ENCODE results near the gene TBC1D5.
"Not testable (repeated sequence)": the region's sequence is repeated elsewhere in the genome, so short reads cannot be mapped to it uniquely, and the experiment has no call there.

Gene TBC1D5

DNA sequence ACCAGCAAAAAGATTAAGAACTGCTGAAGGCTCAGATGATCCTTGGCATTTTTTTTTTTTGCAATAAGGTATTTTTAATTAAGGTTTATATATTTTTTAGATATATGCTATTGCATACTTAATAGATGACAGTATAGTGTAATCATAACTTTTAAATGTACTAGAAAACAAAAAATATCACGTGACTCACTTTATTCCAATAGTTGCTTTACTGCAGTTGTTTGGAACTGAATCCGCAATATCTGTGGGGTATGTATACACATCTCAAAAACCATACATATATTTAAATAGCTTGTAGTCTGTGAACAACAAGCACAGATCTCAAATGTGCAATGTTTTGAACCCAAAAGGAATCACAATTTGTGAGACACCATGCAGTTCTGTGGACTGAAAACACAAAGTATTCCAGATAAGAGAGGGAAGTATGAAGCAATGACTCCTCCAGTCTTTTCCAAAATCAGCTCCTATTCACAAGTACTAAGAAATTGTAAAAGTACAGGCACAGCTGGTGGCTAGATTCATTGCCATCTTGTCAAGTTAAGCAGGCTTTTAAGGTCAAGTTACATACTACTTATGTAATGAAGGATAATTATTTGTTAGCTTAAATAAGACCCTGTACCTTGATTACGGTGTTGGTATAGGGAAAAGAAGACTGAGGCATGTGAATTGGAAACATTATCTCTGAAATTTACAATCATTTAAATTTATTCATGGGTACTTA is 331.1 kb downstream of the TBC1D5 start:
- no peak for DNase-seq (ENCODE audit: low read depth in 3 of 3)

DNA sequence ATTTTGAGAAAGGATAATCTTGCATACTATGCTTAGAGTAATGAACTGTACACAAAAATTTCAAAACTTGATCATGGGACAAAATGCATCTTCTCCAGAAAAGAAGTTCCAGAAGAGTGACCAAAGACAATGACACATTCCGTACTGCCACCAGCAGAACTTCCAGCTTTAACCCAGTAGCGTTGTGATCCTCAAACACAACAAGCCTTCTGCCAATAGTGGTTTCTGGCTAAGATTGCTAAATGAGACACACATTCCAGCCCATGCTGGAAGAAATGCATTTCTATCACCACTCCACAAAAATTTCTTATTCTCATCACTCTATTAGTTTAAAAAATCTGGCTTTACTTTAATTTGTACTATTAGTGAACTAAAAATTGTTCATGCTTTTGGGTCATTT is 334.9 kb downstream of the TBC1D5 start:
- DNase-seq (ENCODE audit: low read depth in 3 of 3) = no peak

DNA sequence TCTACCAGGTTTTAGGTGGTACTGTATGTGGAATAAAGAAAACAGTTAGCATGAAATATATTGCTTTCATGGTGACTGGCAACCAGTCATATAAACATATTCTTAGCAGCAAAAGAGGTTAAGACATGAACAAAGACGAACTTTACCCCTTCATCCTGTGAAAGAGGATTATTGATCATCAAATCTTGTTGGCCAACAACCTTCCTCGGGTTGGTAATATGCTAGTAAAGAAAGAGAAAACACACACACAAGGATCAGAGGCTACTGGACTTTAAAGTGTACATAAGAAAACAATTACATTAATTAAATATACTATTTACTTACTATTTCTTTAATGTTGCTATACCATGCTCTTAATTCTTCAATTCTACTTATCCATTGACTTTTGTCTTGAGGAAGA is 337.9 kb downstream of the TBC1D5 start:
- DNase-seq (ENCODE audit: low read depth in 3 of 3) = no peak

DNA sequence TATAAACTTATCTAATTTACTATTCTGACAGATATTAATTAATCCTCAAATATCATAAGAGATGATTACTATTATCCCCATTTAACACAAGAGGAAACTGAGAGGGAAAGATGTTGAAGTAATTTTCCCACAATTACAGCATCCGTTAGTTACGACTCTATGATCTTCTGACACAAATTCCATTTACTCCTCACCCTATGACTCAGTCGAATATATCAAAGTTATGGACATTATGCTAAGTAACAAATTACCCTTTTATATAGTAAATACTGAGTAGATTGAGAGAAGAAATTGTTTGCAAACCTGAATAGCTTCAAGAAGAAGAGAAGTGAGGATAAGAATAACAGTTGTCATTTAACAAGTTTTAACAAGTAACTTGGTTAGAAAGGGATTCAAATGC is 340.0 kb downstream of the TBC1D5 start:
- DNase-seq (ENCODE audit: low read depth in 3 of 3) = no peak

DNA sequence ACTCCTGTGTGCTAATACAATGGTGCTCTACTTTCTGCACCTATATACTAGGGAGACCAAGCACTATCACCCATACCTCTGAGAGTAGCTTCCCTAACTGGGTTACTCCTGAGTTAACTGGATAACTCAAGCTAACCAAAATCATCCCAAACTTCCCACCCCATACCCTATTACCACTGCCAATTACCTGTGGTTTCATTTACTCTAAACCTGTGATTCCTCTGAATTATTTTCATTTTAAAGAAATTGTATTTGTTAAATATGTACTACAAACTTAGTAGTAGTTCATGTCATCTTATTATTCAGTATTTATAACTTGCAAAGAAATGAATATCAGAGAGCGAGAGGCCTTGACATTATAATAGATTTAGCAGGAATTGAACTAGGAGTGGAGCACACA is 340.5 kb downstream of the TBC1D5 start:
- DNase-seq (ENCODE audit: low read depth in 3 of 3) = no peak

DNA sequence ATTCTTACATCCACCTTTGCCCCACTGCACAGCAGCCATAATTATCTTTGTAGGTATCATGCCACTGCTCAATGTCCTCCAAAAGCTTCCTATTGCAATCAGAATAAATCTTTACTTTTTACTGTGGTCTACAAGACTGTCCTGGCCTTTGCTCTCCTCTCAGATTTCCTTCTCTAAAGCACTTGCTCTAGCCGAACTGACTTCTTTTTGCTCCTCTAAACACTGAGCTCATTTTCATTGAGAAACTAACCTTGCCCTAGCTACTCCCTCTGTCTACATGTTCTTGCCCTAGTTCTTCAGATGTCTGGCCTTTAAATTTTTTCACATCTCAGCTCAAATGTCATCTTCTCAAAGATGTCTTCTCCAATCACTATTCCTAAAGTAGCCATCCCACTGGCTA is 342.8 kb downstream of the TBC1D5 start:
- DNase-seq (ENCODE audit: low read depth in 3 of 3) = no peak

DNA sequence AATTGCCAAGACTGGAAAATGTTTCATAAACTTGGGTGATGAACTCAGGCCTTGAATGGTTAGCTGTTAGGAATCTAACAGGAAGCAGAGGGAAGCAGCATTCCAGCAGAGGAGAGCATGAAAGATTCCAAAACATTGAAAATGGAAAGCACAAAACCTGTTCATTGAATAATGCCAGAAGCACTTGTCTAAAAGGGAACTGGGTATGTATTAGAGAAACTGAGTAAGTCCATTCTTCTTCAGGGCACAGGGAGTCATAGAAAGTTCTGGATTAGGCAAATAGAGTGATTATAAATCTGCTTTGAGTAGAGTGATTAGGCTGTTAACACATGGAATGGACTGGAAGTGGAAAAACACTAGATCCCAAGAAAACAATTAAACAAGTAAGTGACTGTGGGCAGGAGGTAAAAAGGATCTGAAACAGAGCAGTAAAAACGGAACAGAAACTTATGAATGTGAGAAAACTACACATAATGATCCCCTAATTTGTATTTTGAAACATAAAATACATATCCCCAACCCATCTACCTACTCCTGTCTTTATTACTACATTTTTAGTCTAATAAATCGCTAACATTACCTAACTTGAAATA is 343.4 kb downstream of the TBC1D5 start:
- no peak for DNase-seq (ENCODE audit: low read depth in 3 of 3)

DNA sequence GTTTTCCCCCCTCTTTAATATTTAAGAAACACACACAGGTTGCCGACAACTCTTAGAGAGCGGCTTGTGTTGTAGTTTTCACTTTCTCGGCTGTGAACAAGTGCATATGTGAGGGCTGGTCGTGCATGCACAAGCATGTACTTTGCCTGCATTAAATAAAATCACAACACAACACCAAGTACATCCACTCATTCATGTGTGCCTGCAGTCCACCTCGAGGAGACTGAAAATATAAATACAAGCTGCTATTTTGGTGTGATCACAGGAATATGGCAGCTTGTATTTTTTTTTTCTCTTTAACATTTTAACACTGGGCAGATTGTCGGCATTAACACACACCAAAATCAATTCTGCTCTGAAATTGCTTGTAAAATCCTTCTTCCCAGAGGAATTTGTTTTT is 346.4 kb downstream of the TBC1D5 start:
- DNase-seq (ENCODE audit: low read depth in 3 of 3) = no peak

DNA sequence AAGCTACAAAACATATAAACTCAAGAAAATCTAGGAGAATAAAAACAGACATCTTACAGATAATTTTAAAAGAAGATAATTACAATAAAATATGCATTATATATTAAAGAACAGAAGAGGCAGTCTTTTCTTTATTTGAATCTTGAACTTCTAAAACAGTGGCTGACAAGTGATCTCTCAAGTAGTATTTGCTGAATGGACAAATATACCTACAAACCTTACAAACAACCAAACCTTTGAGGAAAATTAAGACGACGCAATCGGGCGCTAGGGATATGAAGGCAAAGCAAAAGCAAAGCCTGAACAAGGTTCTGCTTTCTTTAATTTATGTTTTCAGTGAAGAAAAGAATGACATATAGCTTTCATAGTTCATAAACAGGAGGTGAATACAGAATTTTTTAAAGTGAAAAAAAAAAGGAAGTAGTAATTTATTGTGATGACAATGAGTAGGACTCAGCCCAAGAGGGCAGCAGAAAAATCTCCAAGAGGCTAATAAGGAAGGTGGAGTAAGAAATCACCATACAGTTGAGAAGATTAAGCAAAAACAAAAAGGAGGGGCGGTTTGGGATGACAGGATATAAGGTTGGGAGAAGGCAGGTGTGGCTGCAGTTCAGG is 347.8 kb downstream of the TBC1D5 start:
- no peak for DNase-seq (ENCODE audit: low read depth in 3 of 3)

DNA sequence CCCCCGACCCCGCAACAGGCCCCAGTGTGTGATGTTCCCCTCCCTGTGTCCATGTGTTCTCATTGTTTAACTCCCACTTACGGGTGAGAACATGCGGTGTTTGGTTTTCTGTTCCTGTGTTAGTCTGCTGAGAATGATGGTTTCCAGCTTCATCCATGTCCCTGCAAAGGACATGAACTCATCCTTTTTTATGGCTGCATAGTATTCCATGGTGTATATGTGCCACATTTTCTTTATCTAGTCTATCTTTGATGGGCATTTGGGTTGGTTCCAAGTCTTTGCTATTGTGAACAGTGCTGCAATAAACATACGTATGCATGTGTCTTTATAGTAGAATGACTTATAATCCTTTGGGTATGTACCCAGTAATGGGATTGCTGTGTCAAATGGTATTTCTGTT is 349.9 kb downstream of the TBC1D5 start:
- not testable (repeated sequence) for DNase-seq (ENCODE audit: low read depth in 3 of 3)

DNA sequence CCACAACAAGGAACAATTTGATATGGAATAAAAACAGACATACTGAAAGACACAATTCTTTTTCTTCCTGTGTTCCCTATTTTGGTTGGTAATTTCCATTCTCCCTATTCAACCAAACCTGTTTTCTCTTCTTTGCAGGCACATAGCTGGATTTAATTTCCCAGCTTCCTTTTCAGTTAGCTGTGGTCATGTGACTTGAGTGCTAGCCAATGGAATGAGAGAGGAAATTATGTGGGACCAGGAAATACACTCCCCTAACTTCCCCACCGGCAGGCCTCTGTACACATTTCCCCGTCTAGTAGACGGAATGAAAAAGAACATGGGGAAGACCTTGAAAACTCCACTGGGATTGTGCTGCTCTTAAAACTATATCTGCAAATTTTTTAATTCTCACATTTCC is 351.6 kb downstream of the TBC1D5 start:
- DNase-seq (ENCODE audit: low read depth in 3 of 3) = no peak

DNA sequence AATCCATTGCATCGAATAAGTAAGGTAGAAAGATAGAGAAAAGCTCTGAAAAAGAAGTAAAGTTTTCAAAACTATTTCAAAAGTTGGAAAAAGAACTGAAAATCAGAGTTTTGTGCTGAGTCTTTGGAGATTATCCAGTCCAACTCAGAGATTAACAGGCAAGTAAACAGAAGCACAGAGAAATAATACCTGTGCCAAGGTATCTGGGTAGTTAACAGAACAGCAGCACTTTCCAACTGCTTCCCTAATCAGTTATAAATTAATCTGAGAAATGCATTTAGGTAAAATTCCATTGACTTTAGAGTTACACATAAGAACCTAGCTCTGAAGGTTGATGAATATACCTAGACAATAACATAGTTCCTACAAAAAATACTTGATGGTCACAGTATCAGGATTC is 355.3 kb downstream of the TBC1D5 start:
- DNase-seq (ENCODE audit: low read depth in 3 of 3) = no peak

DNA sequence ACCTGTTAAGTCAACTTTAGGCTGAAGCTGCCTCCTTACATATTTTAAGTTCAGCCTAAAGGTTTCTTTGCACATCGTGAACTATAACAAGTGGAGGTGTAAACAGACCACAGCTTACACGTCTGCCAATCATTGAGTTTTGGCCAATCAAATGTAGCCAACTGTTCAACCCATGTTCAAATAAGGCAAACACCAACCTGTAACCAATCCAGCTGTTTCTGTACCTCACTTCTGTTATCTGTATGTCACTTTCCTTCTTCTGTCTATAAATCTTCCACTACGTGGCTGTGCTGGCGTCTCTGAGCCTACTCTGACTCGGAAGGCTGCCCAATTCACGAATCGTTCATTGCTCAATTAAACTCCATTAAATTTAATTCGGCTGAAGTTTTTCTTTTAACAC is 356.0 kb downstream of the TBC1D5 start:
- no peak for DNase-seq (ENCODE audit: low read depth in 3 of 3)

DNA sequence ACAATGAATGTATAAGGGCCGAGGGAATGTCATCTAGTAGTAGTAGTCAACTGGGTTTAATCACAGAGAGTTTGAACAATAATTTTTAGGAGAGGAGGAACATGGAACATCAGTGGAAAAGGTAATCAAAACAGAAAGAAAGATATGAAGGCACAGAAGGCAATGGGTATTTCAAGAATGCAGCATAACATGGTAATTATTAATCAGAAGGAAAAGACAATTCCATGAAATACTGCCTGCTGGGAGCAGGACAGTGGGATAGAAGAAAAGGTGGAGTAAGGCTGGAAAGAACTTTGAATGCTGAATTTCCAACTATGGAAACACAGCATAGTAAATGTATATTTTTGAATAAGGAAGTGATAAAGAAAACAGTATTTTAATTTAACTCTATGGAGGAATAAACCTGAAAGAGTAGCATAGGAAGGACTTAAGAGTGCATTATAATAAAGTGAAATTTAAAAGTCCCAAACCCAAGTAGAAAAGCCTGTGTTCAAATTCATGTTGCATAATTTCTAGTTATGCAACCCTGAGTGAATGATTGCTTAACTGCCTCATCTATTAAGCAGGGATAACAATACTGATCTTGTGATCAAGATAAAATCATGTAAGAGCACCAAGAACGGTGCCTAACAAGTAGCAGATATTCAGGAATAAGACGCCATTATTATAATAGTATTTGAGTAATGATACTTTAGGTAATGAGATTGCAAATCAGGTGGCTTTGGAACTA is 357.7 kb downstream of the TBC1D5 start:
- no peak for DNase-seq (ENCODE audit: low read depth in 3 of 3)

DNA sequence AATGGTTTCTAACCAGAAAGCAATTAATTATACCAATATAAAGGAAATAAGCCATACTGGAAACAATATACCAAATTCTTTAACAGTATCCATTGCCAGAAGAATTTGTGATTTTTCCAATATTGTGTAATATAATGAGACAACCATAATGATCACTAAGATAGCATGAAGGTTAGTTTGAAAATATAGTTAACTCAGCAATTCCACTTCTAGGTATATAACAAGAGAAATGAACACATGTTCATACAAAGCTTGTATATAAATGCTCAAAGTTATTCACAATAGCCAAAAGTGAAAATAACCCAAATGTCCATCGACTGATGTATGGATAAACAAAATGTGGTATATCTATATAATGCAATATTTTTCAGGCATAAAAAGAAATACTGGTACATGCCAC is 369.1 kb downstream of the TBC1D5 start:
- DNase-seq (ENCODE audit: low read depth in 3 of 3) = no peak

DNA sequence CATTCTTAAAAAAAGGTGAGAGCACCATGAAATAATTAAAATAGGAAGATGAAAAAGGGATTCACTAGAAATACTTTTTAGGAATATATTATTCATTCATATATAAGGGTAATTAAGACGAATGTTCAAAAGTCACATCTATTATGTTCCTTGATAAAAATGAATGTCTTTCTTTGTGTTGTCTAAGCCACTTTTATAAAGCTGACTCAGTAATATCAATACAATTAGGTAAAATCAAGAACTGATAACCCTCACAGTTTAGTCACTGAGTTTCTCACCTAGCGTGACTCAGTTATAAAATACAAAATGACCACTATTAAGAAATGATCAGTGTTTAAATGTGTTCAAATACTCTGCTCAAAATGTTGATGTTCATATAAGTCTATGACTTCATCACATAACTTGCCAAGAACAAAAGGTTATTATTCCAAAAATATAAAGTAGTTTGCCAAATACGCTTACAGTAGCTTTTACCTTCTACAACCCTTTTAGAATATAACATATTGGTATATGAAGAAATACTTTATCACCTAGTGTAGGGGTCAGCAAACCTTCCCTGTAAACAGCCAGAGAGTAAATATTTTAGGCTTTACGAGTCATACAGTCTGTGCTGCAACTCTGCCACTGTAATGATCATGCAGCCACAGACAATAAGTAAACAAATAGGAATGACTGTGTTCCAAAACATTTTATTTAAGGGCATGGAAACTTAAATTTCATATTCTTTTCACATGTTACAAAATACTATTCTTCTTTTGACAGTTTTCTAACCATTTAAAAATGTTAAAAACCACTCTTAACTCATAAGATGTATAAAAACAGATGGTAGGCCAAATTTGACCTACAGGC is 369.8 kb downstream of the TBC1D5 start:
- DNase-seq (ENCODE audit: low read depth in 3 of 3) = no peak

DNA sequence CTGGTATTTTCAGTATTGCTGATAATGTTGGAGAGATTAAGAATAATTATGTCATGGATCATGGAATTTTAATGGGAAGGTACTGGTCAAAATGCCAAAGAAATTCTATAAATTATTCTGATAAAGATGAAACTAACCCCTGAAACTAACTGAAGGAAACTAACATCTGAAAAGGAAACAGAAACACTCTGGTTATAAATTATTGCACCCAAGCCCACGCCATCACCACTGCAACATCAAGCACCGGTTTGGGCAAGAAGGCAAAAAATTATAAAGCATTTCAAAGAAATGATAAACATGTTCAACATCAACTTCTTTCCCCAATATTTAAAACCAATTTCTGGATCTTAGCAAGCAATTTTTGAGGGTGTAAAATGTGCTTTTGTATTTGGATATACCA is 372.5 kb downstream of the TBC1D5 start:
- DNase-seq (ENCODE audit: low read depth in 3 of 3) = no peak

DNA sequence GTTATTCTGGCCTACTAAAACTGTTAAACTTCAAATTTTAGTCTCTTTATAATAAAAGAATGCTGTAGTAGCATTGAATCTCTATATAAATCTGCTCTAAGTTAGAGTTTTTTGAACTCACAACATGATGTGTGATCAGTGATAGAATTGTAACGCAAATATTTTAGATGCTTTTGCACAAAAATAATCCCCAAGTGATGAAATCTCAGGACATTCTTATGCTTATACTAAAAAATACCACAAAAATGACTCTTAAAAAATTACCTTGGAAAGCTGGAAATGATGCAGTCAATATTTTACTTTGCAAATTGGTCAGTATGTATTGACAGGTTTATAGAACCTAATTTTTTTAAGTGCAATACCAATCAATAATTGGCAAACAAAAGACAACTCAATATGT is 375.3 kb downstream of the TBC1D5 start:
- DNase-seq (ENCODE audit: low read depth in 3 of 3) = no peak

DNA sequence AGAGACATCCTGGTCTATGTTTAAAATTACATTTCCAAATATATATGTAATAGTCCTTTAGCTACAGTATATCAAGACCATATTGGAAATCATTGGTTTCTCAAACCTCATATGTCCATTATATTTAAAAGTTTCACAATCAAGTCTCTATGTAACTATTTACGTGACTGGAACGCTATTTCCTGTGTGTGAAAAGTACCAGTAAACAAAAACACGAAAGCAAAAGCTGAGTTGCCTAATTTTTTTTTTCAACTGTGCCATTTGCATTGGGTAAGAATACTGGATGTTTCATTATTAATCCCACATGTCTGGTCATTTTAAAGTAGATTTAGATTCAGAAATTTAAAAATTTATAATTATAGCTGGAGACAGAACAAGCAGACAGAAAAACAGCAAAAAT is 381.4 kb downstream of the TBC1D5 start:
- no peak for DNase-seq (ENCODE audit: low read depth in 3 of 3)

DNA sequence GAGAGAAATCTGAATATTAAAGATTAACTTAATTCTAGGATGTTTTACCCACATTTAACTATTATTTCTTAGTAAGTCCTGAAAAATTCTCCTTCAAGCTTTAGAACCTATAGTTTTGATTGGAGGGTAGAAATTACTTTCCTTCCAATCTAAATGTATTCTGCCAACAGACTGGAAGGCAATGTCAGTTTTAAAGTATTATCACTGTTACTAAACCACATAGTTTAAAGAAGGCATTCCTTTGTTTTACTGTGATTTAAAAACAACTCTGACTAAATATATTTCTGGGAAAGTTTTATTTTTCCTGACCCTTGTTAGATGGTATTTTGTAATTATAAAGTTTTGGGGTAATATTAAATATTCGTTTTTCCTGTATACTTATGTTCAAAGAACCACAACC is 382.5 kb downstream of the TBC1D5 start:
- no peak for DNase-seq (ENCODE audit: low read depth in 3 of 3)

DNA sequence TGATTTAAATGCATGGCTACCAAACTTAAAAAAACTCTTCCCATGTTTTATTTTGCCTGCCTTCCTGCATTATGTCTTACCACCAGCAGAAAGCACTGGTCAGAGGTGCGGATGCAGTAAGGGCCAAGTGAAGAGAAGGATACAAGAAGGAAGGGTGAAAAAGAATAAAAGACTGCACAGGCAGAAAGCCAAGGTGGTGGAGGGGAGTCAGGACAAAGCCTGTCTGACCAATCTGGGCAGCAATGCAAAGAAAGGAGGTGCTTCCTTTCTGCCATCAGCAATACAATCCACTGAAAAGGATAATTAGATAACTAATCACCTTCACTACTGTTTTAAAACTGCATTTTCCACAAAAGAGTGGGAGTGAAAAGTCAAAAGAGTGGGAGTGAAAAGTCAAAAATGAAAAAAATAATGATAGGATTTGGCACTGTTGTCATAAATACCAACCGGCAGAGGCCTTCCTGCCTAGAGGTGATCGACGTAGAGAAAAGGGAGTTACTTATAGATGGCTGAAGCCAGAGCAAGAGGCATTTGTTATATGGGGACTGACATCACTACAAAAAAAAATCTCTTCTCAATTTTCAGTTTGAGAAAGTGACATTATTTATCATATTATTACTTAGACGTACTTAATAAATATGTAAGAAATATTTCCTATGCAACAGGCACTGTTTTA is 385.3 kb downstream of the TBC1D5 start:
- no peak for DNase-seq (ENCODE audit: low read depth in 3 of 3)
